ENCODE data around the gene RBM10. TPM values are rescaled to one million over a fixed set of nuclear protein-coding genes. Genes with fewer than 3 reads are reported as not detected.

RBM10 gene
- total RNA-seq, 4 donors from 2014 or later, result 24.3 to 27.0 (median 25.4) TPM

DNA sequence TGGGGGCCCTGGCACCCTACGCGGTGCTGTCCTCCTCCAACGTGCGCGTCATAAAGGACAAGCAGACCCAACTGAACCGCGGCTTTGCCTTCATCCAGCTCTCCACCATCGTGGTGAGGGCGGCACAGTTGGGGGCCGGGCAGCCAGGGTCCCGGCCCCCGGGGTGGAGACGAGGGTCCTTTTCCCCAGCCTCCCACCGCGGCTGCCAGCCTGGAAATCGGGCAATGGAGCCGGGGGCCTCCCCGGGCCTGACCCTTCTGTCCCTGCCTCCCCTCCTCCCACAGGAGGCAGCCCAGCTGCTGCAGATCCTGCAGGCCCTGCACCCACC is 34.9 kb downstream of the RBM10 start:
- no peak for DNase-seq (ENCODE audit: low spot score)
- TF ChIP-seq CTCF (IDR thresholded peaks at IDR 0.05), result no peak
- no peak for ATAC-seq (ENCODE audit: low FRiP score)

DNA sequence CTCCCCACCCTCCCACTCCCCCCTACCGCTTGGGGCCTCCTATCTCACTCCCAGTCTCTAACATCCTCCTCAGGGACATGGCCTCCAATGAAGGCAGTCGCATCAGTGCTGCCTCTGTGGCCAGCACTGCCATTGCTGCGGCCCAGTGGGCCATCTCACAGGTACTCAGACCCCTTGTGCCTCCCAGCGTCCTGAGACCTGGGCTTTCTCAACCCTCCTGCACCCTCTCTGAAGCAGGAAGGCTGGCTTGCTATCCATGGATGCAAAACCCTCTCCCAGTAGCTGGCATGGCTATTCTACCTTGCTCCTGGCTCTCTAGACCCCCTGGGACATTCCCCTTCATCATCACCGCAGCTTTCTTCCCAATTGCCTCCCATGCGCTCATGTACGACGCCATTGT is 35.3 kb downstream of the RBM10 start:
- DNase-seq (ENCODE audit: low spot score), result no peak
- no peak for ATAC-seq (ENCODE audit: low FRiP score)

GRCh38 chrX:47181301-47181700 is 36.3 kb downstream of the RBM10 start:
- no peak for TF ChIP-seq CTCF (IDR thresholded peaks at IDR 0.05)
- no peak for ATAC-seq (ENCODE audit: low FRiP score)
- DNase-seq (ENCODE audit: low spot score), result no peak

More for the DNA sequence above, 35.3 kb downstream of the RBM10 start:
- TF ChIP-seq CTCF (IDR thresholded peaks at IDR 0.05), result no peak

GRCh38 chrX:47182106-47182700 is 37.2 kb downstream of the RBM10 start:
- TF ChIP-seq CTCF (IDR thresholded peaks at IDR 0.05), result no peak
- DNase-seq (ENCODE audit: low spot score) (no peak), ATAC-seq (ENCODE audit: low FRiP score) (no peak)

- ATAC-seq (ENCODE audit: low FRiP score) (no peak), DNase-seq (ENCODE audit: low spot score) (no peak)
- no peak for TF ChIP-seq CTCF (IDR thresholded peaks at IDR 0.05)
Observed at GRCh38 chrX:47184486-47184885, 39.5 kb downstream of the RBM10 start.

DNA sequence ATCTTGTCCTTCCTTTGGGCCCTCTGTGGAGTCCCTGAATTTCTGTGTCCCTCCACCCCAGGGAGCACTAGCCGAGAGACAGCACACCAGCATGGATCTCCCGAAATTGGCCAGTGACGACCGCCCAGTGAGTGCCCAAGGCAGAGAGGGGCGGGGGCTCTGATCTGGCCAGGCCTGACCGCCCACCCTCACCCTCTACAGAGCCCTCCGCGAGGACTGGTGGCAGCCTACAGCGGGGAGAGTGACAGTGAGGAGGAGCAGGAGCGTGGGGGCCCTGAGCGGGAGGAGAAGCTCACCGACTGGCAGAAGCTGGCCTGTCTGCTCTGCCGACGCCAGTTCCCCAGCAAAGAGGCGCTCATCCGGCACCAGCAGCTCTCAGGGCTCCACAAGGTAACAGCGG is 40.2 kb downstream of the RBM10 start:
- no peak for DNase-seq (ENCODE audit: low spot score)
- ATAC-seq (ENCODE audit: low FRiP score), result no peak
- TF ChIP-seq CTCF (IDR thresholded peaks at IDR 0.05), result no peak

DNA sequence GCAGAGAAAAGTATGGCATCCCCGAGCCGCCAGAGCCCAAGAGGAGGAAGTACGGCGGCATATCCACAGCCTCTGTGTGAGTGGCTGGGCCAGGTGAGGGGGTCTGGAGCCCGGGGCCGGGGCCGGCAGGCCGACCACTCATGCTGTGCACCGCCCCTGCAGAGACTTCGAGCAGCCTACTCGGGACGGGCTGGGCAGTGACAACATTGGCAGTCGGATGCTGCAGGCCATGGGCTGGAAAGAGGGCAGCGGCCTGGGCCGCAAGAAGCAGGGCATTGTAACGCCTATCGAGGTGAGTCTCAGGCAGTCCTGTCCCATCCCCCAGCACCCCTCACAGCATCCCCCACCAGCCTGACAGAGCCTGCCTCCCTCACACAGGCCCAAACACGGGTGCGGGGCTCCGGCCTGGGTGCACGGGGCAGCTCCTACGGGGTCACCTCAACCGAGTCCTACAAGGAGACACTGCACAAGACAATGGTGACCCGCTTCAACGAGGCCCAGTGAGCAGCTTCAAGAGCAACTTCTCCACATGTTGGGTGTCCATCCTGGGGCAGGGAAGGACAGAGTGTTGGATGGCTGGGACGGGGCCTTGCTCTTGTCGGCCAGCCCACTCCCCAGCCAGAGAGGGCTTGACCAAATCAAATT is 41.2 kb downstream of the RBM10 start:
- DNase-seq (ENCODE audit: low spot score) (no peak), ATAC-seq (ENCODE audit: low FRiP score) (no peak)
- no peak for TF ChIP-seq CTCF (IDR thresholded peaks at IDR 0.05)

All from omental fat pad (tissue), 4 donors.